HG02623 (cell line): Measurements from ENCODE around the gene ARG2.
A peak's percentile ranks its signal among the peaks of the same experiment; 100 is the strongest.
"Not testable (repeated sequence)": the region's sequence is repeated elsewhere in the genome, so short reads cannot be mapped to it uniquely, and the experiment has no call there.

ENCODE experiments used
- ATAC-seq: cut with Tn5 transposase; IDR thresholded peaks from one replicate; pipeline ENCODE4 v1.9.1; 2021; ENCODE audit warnings: moderate library complexity; ENCODE audit not compliant: unreplicated experiment

Gene ARG2

DNA sequence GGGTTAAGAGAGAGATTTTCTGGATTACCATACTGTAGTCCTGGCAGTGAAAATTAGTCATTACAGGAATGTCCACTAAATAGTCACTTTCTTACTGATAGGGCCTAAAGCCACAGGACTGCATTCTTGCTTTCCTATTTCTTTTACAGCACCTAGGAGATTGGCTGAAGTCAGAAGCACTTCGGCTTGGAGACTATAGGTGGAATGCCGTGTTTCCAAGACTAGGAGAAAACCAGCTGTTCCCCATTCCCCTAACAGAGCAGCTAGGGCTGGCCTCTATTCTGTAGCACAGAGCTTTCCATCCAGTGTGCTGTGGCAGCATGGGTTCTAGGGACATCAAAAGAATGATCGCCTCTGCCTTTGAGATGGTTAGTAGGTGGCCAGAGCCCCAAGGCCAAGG lies 34.7 kb upstream of the ARG2 start:
- no peak for ATAC-seq

GRCh38 chr14:67586369-67586768 lies 33.4 kb upstream of the ARG2 start:
- no peak for ATAC-seq

DNA sequence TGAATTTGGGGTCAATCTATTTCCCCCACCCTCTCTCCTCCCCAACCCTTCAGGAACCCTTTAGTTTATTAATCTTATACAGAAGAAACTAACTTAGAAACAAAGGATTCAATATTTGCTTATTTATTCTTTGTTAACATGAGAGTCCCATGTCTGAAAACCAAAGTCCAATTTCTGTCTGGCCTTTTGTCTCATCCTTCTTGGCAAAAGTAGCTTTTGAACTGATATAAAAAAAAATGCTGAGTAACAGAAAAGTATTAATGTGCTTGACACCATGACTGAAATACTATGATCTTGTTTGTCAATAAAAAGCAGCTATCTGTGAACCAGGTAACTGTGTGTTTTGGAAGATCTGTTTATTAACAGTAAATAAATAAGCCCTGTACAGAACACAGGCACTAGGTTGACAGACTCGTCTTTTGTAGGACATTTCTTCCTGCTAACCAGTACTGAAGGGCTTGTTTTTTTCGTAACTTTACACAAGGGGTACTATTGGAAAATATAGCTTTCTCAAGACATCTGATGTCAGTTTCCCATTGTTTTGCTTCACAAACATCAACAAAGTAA lies 30.4 kb upstream of the ARG2 start:
- ATAC-seq = no peak

GRCh38 chr14:67593650-67594049 lies 26.1 kb upstream of the ARG2 start:
- ATAC-seq = not testable (repeated sequence)

GRCh38 chr14:67595392-67595791 lies 24.3 kb upstream of the ARG2 start:
- no peak for ATAC-seq

GRCh38 chr14:67599698-67600561 lies 19.8 kb upstream of the ARG2 start, which contains the start of gene PIGH:
TSS of gene PIGH (minus strand) at chr14:67600268. CDS start at chr14:67600203, 65 bp downstream.
- ATAC-seq = peak; percentile 81

DNA sequence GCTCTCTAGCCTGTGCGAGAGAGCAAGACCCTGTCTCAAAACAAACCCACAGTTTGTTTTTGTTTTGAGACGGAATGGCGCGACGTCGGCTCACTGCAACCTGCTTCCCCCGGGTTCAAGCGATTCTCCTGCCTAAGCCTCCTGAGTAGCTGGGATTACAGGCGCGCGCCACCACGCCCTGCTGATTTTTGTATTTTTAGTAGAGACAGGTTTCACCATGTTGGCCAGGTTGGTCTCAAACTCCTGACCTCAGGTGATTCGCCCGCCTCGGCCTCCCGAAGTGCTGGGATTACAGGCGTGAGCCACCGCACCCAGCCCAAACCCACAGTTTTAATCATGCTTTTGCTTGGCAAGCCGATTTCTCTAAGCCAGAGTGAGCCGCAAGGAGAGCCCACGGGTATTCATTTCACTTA lies 19.2 kb upstream of the ARG2 start:
- ATAC-seq = not testable (repeated sequence)

DNA sequence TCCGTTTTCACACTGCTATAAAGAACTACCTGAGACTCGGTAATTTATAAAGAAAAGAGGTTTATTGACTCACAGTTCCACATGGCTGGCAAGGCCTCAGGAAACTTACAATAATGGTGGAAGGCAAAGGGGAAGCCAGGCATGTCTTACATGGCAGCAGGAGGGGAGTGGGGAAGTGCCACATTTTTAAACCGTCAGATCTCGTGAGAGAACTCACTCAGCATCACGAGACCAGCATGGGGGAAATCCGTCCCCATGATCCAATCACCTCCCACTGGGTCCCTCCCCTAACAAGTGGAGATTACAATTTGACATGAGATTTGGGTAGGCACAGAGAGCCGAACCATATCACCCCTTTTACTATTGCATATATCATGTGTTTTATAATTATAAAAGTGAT lies 17.6 kb upstream of the ARG2 start:
- ATAC-seq = no peak

DNA sequence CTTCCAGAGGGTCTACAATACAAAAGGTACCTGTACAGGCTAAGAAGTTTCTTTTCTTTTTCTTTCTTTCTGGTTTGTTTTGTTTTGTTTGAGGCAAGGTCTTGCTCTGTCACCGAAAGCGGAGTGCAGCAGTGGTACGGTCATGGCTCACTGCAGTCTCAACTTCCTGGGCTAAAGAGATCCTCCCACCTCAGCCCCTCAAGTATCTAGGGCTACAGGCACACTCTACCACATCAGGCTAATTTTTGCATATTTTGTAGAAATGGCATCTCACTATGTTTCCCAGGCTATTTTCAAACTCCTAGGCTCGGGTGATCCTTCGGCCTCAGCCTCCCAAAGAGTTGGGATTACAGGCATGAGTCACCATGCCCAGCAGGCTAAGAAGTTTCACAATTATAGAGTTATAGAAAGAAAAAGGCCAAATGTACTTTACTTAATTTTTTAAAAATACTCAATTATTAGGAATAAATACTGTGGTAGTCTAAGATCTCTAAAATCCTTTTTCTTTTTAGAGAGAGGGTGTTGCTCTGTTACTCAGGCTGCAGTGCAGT lies 16.6 kb upstream of the ARG2 start:
- ATAC-seq = peak; percentile 46

DNA sequence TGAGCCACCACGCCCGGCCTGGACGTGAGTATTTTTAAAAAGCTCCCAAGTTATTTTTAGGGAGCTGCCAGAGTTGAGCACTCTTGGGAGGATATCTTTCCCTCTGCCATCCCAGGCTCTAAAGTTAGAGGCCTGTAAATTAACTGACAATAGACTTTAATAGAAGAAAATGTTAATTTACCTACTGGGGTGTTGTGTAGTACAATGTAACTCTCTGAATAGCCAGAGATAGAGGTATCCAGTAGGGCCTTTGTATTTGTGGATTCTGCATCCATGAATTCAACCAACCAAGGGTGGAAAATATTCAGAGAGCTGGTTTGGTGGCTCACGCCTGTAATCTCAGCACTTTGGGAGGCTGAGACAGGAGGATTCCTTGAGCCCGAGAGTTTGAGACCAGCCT lies 12.1 kb upstream of the ARG2 start:
- ATAC-seq = no peak

DNA sequence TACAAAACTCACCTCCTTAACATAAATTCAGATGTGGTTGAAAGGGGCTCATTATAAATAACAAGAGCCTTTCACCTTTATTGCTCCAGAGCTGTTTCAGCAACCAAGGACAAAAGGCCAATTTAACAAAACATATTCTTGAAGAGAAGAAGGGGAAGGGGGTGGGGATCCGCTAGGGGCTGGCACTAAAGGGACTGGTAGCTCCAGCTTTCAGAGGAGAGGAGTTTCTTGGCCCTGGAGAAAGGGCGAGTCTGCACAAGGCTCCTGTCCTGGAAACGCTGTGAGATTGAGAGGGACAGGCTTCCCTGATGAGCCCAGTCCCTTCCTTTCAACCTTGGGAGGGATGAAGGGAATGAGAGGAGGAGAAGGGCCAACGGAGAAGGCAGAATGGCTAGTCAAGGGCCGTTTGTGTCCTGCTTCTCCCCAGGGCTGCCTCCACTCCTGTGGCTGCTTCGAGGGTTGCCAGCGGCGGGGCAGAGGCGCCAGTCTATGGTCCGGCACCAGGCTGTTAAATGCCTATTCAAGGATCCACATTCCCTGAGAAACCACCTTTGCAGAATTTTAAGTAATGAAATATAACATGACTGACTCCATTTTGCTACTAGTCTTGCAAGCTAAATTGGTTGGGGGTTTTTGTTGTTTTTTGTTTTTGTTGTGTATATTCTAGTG lies 9.9 kb upstream of the ARG2 start:
- ATAC-seq = no peak

DNA sequence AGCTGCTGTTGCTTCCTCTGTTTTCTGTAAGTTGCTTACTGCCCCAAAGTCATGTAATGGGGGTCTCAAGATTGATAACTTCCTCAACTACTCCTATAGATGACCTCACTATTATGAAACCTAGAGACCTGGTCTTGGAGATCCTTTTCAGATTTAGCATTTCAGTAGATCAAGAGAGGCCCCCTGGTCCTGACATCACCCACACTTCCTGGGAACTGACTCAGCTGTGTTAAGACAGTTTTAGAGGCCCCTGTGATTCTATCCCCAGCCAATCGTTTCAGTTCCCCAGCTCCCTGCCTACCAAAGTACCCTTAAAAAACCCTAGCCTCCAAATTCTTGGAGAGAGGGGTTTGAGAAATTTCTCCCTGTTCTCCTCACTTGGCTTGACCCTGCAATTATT lies 9.2 kb upstream of the ARG2 start:
- ATAC-seq = no peak

DNA sequence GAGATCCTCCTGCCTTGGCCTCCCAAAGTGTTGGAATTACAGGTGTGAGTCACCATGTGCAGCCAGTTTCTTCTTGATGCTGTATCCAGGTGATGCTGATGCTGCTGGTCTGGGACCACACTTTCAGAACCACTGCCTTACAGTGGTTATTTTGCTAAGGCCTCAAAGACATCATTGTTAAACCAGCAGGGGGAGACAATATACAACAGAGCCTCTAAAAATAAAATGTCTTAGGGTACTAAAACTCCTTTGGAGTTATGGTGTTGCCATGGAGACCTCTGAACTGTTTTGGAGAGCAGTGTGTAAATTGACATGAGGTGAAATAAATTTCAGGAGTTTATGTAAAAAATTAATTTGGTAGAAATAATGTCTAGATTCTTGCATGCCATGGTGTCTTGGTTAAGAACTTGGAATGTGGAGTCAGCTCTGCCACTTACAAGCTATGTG lies 1.1 kb upstream of the ARG2 start:
- ATAC-seq = no peak

GRCh38 chr14:67620217-67620785 lies 581 bp downstream of the ARG2 start:
- ATAC-seq = no peak

GRCh38 chr14:67622675-67623074 lies 3.0 kb downstream of the ARG2 start:
- no peak for ATAC-seq

GRCh38 chr14:67623114-67623513 lies 3.4 kb downstream of the ARG2 start:
- no peak for ATAC-seq

- ATAC-seq = not testable (repeated sequence)
Measured at GRCh38 chr14:67626131-67626530, 6.4 kb downstream of the ARG2 start.

DNA sequence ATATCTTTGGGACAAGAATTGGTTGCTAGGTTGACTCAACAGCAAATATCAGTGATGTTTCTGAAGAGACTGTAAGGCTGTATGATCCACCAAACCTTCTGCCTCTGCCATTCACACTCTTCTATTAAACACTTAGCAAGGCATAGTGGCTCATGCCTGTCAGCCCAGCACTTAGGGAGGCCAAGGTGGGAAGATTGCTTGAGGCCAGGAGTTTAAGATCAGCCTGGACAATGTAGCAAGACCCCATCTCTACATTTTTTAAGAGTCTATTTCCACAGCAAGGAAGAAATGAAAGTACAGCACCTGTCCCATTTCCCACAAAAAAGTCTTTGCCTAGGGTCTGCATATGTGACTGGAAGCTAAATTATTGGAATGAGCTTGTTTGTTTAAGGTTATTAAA lies 7.8 kb downstream of the ARG2 start:
- no peak for ATAC-seq

DNA sequence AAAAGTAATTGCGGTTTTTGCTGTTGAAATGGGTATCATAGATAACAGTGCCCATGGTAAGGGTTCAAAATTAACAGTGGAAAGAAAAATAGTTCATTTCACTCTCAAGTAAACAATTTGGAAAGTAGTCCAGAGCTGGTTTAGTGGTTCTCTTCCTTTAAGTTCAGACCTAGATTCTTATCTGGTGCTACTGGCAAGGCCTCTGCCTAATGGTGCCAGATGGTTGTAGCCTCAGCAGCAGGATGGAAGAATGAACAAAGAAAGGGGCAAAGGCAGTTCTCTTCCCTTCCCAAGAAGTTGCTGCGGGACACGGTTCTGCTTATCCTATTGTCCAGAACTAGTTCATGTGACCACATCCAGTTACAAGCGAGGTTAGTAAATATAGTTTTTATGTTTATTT lies 10.5 kb downstream of the ARG2 start:
- ATAC-seq = no peak

DNA sequence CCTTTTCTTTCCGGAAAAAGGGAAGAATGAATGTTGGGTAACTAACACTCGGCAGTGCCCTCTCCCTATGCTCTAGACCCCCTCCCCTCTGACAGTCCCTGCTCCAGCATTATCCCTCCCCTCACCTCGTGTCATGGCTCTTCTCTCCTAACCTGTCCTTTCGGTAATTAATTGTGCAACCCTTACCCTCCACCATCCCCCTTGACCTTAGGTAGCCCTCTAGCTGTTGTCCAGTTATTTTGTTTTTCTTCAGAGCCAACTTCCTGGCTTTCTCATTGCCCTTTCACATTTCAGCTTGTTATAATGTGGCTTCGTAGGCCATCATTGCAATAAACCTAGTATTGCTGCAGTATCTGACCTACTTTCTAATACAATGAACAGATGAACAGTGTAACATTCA lies 11.2 kb downstream of the ARG2 start:
- no peak for ATAC-seq

- no peak for ATAC-seq
Measured at GRCh38 chr14:67633451-67634147, 13.9 kb downstream of the ARG2 start.
